ENCODE measurements around the gene ANKRD55. TPM values are rescaled to one million over a fixed set of nuclear protein-coding genes. Genes with fewer than 3 reads are reported as not detected.

The ANKRD55 gene
- total RNA-seq, 1 experiment from 2014 or later = not detected

DNA sequence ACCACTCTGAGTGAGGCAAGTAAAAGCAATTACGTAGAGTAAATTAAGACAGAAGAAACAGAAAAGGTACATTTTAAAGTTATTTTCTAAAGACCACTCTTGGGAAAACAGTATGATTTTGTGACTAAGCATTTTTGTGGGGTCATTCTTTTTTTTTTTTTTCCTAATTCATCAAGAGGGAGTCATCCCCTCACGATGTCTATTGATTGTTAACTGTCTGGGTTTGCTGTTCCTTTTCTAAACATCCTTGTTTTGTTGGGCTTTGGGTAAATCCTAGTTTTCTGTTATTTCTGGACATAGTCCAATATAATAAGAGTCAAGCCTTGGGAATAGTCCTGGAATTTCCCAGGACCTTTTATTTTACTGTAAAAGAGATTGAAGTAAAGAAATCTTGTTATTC lies 63.8 kb downstream of the ANKRD55 start:
- Histone ChIP-seq H4K20me1 (ENCODE audit: insufficient read depth) (no peaks in the 10 kb centered on the region), H3K4me2 (no peak overlapping the region), H3K9me2 (ENCODE audit: insufficient read depth) (no peaks in the 10 kb centered on the region), H3K4me1 (replicated peaks; ENCODE audit: insufficient read depth) (peaks cover 8% of the 10 kb centered on the region), H3K27me3 (ENCODE audit: insufficient read depth, low read depth) (no peaks in the 10 kb centered on the region), H2AFZ (no peak overlapping the region), H3K27ac (no peak overlapping the region), H3K9me3 (ENCODE audit: insufficient read depth, low read depth) (no peaks in the 10 kb centered on the region), H3F3A (ENCODE audit: insufficient read depth, low read depth) (no peaks in the 10 kb centered on the region), H3K79me2 (ENCODE audit: low read depth) (no peaks in the 10 kb centered on the region), H3K36me3 (ENCODE audit: low read depth) (no peaks in the 10 kb centered on the region), H3K4me3 (no peak overlapping the region)
- ChIA-PET CTCF (interaction anchor here (0.9 kb wide), 1 partner anchor 23 kb away, joined by 11 read pairs; no protein-coding TSS in a partner anchor), POLR2A (ENCODE audit: unreplicated experiment) (no interaction called here)
- BruUV-seq (replicated peaks) = no TSS peak
- no peak for TF ChIP-seq EZH2 (IDR thresholded peaks at IDR 0.05; ENCODE audit: low read depth)
- TF ChIP-seq, protein P1, sequence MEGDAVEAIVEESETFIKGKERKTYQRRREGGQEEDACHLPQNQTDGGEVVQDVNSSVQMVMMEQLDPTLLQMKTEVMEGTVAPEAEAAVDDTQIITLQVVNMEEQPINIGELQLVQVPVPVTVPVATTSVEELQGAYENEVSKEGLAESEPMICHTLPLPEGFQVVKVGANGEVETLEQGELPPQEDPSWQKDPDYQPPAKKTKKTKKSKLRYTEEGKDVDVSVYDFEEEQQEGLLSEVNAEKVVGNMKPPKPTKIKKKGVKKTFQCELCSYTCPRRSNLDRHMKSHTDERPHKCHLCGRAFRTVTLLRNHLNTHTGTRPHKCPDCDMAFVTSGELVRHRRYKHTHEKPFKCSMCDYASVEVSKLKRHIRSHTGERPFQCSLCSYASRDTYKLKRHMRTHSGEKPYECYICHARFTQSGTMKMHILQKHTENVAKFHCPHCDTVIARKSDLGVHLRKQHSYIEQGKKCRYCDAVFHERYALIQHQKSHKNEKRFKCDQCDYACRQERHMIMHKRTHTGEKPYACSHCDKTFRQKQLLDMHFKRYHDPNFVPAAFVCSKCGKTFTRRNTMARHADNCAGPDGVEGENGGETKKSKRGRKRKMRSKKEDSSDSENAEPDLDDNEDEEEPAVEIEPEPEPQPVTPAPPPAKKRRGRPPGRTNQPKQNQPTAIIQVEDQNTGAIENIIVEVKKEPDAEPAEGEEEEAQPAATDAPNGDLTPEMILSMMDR (conservative IDR thresholded peaks at IDR 0.05) = no peak
- intact Hi-C loops (cut with micrococcal nuclease; ENCODE audit: unreplicated experiment) = no loop called here
- no peak for DNase-seq

- Histone ChIP-seq H2AFZ (no peak overlapping the region), H3K4me2 (no peak overlapping the region), H3K27ac (no peak overlapping the region), H4K20me1 (ENCODE audit: insufficient read depth) (no peaks in the 10 kb centered on the region), H3K36me3 (ENCODE audit: low read depth) (no peaks in the 10 kb centered on the region), H3K4me1 (replicated peaks; ENCODE audit: insufficient read depth) (peaks cover 8% of the 10 kb centered on the region), H3K27me3 (ENCODE audit: insufficient read depth, low read depth) (no peaks in the 10 kb centered on the region), H3K9me2 (ENCODE audit: insufficient read depth) (no peaks in the 10 kb centered on the region), H3K79me2 (ENCODE audit: low read depth) (no peaks in the 10 kb centered on the region), H3K4me3 (no peak overlapping the region), H3K9me3 (ENCODE audit: insufficient read depth, low read depth) (no peaks in the 10 kb centered on the region), H3F3A (ENCODE audit: insufficient read depth, low read depth) (no peaks in the 10 kb centered on the region)
- intact Hi-C loops (cut with micrococcal nuclease; ENCODE audit: unreplicated experiment) = no loop called here
- TF ChIP-seq EZH2 (IDR thresholded peaks at IDR 0.05; ENCODE audit: low read depth) = no peak
- TF ChIP-seq, protein P1 (conservative IDR thresholded peaks at IDR 0.05) = no peak
- no TSS peak for BruUV-seq (replicated peaks)
- DNase-seq = no peak
- ChIA-PET POLR2A (ENCODE audit: unreplicated experiment) (no interaction called here), CTCF (no interaction called here)
These were observed 65.1 kb downstream of the ANKRD55 start for GRCh38 chr5:56168066-56168478.

DNA sequence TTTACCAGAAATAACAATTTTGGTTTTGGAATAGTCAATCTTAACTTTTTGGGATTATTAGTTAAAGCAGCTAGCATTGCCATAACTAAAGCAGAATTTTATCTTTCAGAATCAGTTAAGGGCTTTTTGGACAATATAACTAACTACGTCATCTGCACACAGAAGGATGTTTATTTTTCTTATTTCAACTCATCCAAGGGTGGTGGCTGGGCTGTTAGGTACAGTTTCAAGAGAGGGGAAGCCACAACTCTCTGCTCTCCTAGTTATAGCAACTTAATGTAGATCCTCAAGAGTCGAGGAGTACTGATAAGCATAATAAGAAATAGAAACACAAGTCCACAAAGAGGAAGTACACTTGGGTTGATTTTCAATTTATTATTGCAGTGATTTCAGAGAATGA lies 65.6 kb downstream of the ANKRD55 start:
- no peak for TF ChIP-seq EZH2 (IDR thresholded peaks at IDR 0.05; ENCODE audit: low read depth)
- TF ChIP-seq, protein P1 (conservative IDR thresholded peaks at IDR 0.05) = no peak
- no peak for DNase-seq
- intact Hi-C loops (cut with micrococcal nuclease; ENCODE audit: unreplicated experiment) = no loop called here
- Histone ChIP-seq H3K9me2 (ENCODE audit: insufficient read depth) (no peaks in the 10 kb centered on the region), H3K27me3 (ENCODE audit: insufficient read depth, low read depth) (no peaks in the 10 kb centered on the region), H3K36me3 (ENCODE audit: low read depth) (no peaks in the 10 kb centered on the region), H2AFZ (no peak overlapping the region), H3F3A (ENCODE audit: insufficient read depth, low read depth) (no peaks in the 10 kb centered on the region), H3K79me2 (ENCODE audit: low read depth) (no peaks in the 10 kb centered on the region), H3K4me3 (no peak overlapping the region), H3K9me3 (ENCODE audit: insufficient read depth, low read depth) (no peaks in the 10 kb centered on the region), H3K27ac (no peak overlapping the region), H3K4me2 (no peak overlapping the region), H4K20me1 (ENCODE audit: insufficient read depth) (no peaks in the 10 kb centered on the region), H3K4me1 (replicated peaks; ENCODE audit: insufficient read depth) (peaks cover 4% of the 10 kb centered on the region)
- ChIA-PET POLR2A (ENCODE audit: unreplicated experiment) (no interaction called here), CTCF (no interaction called here)
- no TSS peak for BruUV-seq (replicated peaks)

Data from PC-9 (cell line).